Measurements from ENCODE around the gene HBS1L. TPM values are rescaled to one million over a fixed set of nuclear protein-coding genes. Genes with fewer than 3 reads are reported as not detected.

Gene HBS1L
- total RNA-seq = 68.2 and 83.5 TPM in 2 replicates

GRCh38 chr6:135054569-135055498 is at the start of gene HBS1L:
Gene HBS1L, minus strand, starts transcription at chr6:135054822. Its CDS starts 131 bp downstream, at chr6:135054691.

DNA sequence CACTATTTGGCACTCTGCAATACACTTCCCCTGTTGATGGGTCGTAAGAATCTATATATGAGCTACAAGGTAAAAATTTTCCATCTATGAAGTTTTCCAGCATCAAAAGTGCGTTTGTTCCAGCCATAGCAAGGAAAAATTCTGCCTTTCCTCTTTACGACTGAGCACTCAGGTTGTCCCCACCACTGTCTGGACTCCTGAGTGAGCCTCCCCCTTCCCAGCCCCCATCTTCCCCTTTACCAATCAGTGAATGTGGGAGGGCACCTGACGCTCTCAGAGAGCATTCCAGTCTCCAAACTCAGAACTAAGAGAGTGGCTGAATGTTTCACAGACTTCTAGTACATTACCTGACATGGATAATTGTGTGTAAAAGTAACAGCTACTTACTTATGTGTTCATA is 104.7 kb downstream of the HBS1L start, which contains the start of gene ALDH8A1:
Gene ALDH8A1, minus strand, starts transcription at position 175 of the 400 bp plus-strand sequence. Its CDS starts 48 bp downstream, at position 127.

Other genes with a start within 250 kb of the HBS1L start
- gene ALDH8A1, start 104.7 kb downstream of the HBS1L start, total RNA-seq = 0.40 TPM in 1 of 2 replicates, not detected in the other
- gene MYB, start 126.5 kb upstream of the HBS1L start, total RNA-seq = not detected in 2 replicates

Data from mammary microvascular endothelial cell (primary cell).